ENCODE results near the gene CDH8.
"Not testable (repeated sequence)": the region's sequence is repeated elsewhere in the genome, so short reads cannot be mapped to it uniquely, and the experiment has no call there.

Gene CDH8

GRCh38 chr16:61944004-61944403 lies 92.2 kb downstream of the CDH8 start:
- no peak for DNase-seq
- intact Hi-C loops (cut with DNase I), result no loop called here

- intact Hi-C loops (cut with DNase I), result no loop called here
These were observed 95.6 kb downstream of the CDH8 start for GRCh38 chr16:61940611-61941010.

GRCh38 chr16:61937646-61938045 lies 98.6 kb downstream of the CDH8 start:
- intact Hi-C loops (cut with DNase I), result loop anchor here (5.0 kb wide), 1 partner anchor 105 kb away; no protein-coding TSS in a partner anchor
- no peak for DNase-seq

More at GRCh38 chr16:61940611-61941010, 95.6 kb downstream of the CDH8 start:
- no peak for DNase-seq

- intact Hi-C loops (cut with DNase I), result loop anchor here (5.0 kb wide), 1 partner anchor 106 kb away; no protein-coding TSS in a partner anchor
- DNase-seq, result peak in 5 of 10 donors; percentile 8 to 82 (median 29)
These were observed 99.7 kb downstream of the CDH8 start for GRCh38 chr16:61936522-61936921.

- intact Hi-C loops (cut with DNase I), result no loop called here
These were observed 101.6 kb downstream of the CDH8 start for GRCh38 chr16:61934601-61935000.

GRCh38 chr16:61929776-61930175 lies 106.5 kb downstream of the CDH8 start:
- intact Hi-C loops (cut with DNase I), result no loop called here

More at GRCh38 chr16:61934601-61935000, 101.6 kb downstream of the CDH8 start:
- DNase-seq, result no peak

GRCh38 chr16:61926766-61927165 lies 109.5 kb downstream of the CDH8 start:
- intact Hi-C loops (cut with DNase I), result no loop called here
- no peak for DNase-seq

More at GRCh38 chr16:61929776-61930175, 106.5 kb downstream of the CDH8 start:
- no peak for DNase-seq

- no peak for DNase-seq
- intact Hi-C loops (cut with DNase I), result no loop called here
These were observed 112.6 kb downstream of the CDH8 start for GRCh38 chr16:61923629-61924028.

GRCh38 chr16:61921373-61921772 lies 114.9 kb downstream of the CDH8 start:
- intact Hi-C loops (cut with DNase I), result no loop called here
- no peak for DNase-seq

- DNase-seq; intact Hi-C loops (cut with DNase I): not testable (repeated sequence)
These were observed 118.1 kb downstream of the CDH8 start for GRCh38 chr16:61917865-61918826.

- intact Hi-C loops (cut with DNase I), result no loop called here
- DNase-seq, result no peak
These were observed 120.7 kb downstream of the CDH8 start for GRCh38 chr16:61915569-61915968.

GRCh38 chr16:61909074-61909473 lies 127.2 kb downstream of the CDH8 start:
- intact Hi-C loops (cut with DNase I), result no loop called here
- DNase-seq, result no peak

GRCh38 chr16:61908426-61908825 lies 127.8 kb downstream of the CDH8 start:
- DNase-seq, result no peak

GRCh38 chr16:61901689-61902088 lies 134.5 kb downstream of the CDH8 start:
- intact Hi-C loops (cut with DNase I), result no loop called here
- DNase-seq, result no peak

More at GRCh38 chr16:61908426-61908825, 127.8 kb downstream of the CDH8 start:
- intact Hi-C loops (cut with DNase I), result no loop called here

GRCh38 chr16:61900482-61900881 lies 135.8 kb downstream of the CDH8 start:
- intact Hi-C loops (cut with DNase I), result no loop called here
- DNase-seq, result no peak

GRCh38 chr16:61897657-61898056 lies 138.6 kb downstream of the CDH8 start:
- DNase-seq, result no peak
- intact Hi-C loops (cut with DNase I), result no loop called here

- intact Hi-C loops (cut with DNase I), result no loop called here
These were observed 143.7 kb downstream of the CDH8 start for GRCh38 chr16:61892531-61892930.

GRCh38 chr16:61891460-61891859 lies 144.8 kb downstream of the CDH8 start:
- intact Hi-C loops (cut with DNase I), result no loop called here
- no peak for DNase-seq

More at GRCh38 chr16:61892531-61892930, 143.7 kb downstream of the CDH8 start:
- DNase-seq, result no peak

GRCh38 chr16:61890386-61890785 lies 145.9 kb downstream of the CDH8 start:
- intact Hi-C loops (cut with DNase I), result no loop called here
- no peak for DNase-seq

- intact Hi-C loops (cut with DNase I), result no loop called here
- peak in 4 of 10 donors; percentile 15 to 83 (median 44) for DNase-seq
These were observed 148.3 kb downstream of the CDH8 start for GRCh38 chr16:61887903-61888302.

- DNase-seq, result no peak
- intact Hi-C loops (cut with DNase I), result no loop called here
These were observed 150.9 kb downstream of the CDH8 start for GRCh38 chr16:61885343-61885742.

GRCh38 chr16:61879306-61879705 lies 156.9 kb downstream of the CDH8 start:
- no peak for DNase-seq
- intact Hi-C loops (cut with DNase I), result no loop called here
